NOMO-1 (cell line): ENCODE results near the gene THBS2.
"Not testable (repeated sequence)": the region's sequence is repeated elsewhere in the genome, so short reads cannot be mapped to it uniquely, and the experiment has no call there.

Experiments
- DNase-seq, 2 experiments: peaks; one replicate each; lab custom pipeline; 2025; ENCODE audit not compliant: unreplicated experiment in 2 of 2; lab: John Stamatoyannopoulos, UW

The THBS2 gene

GRCh38 chr6:169213814-169214520 lies 39.7 kb downstream of the THBS2 start:
- DNase-seq: no peak

- DNase-seq: peak; percentile 95 to 98
Measured at GRCh38 chr6:169212897-169213813, 40.5 kb downstream of the THBS2 start.

GRCh38 chr6:169212436-169212835 lies 41.2 kb downstream of the THBS2 start:
- DNase-seq: peak in 1 of 2 experiments; percentile 36

- no peak for DNase-seq
Measured at GRCh38 chr6:169211881-169212280, 41.8 kb downstream of the THBS2 start.

- DNase-seq: no peak
Measured at GRCh38 chr6:169210611-169211010, 43.0 kb downstream of the THBS2 start.

GRCh38 chr6:169208011-169208410 lies 45.6 kb downstream of the THBS2 start:
- DNase-seq: peak; percentile 11 to 75

- no peak for DNase-seq
Measured at GRCh38 chr6:169207482-169207881, 46.2 kb downstream of the THBS2 start.

- no peak for DNase-seq
Measured at GRCh38 chr6:169205176-169206160, 48.2 kb downstream of the THBS2 start.

GRCh38 chr6:169204167-169204566 lies 49.5 kb downstream of the THBS2 start:
- DNase-seq: no peak

- no peak for DNase-seq
Measured at GRCh38 chr6:169201985-169202384, 51.7 kb downstream of the THBS2 start.

GRCh38 chr6:169200893-169201514 lies 52.6 kb downstream of the THBS2 start:
- no peak for DNase-seq

GRCh38 chr6:169199625-169200335 lies 53.9 kb downstream of the THBS2 start:
- DNase-seq: no peak

- DNase-seq: no peak
Measured at GRCh38 chr6:169198885-169199284, 54.8 kb downstream of the THBS2 start.

- not testable (repeated sequence) for DNase-seq
Measured at GRCh38 chr6:169197929-169198328, 55.7 kb downstream of the THBS2 start.

- not testable (repeated sequence) for DNase-seq
Measured at GRCh38 chr6:169196279-169196678, 57.4 kb downstream of the THBS2 start.

GRCh38 chr6:169194737-169195136 lies 58.9 kb downstream of the THBS2 start:
- DNase-seq: no peak

- no peak for DNase-seq
Measured at GRCh38 chr6:169190970-169191369, 62.7 kb downstream of the THBS2 start.

GRCh38 chr6:169190144-169190584 lies 63.5 kb downstream of the THBS2 start:
- DNase-seq: no peak

GRCh38 chr6:169189686-169190085 lies 64.0 kb downstream of the THBS2 start:
- no peak for DNase-seq
